C4-2B (cell line): ENCODE results near the gene DRC3.

Source experiments
- H3K27ac ChIP-seq: fragments of 450-650 bp; 2 replicates; pipeline ENCODE4 v1.5.1; 2017
- CTCF ChIP-seq: fragments of 450-650 bp; conservative IDR thresholded peaks from 2 replicates; pipeline ENCODE4 v1.5.1; 2017; ENCODE audit warnings: mild to moderate bottlenecking
- ZFX ChIP-seq: fragments of 450-650 bp; IDR thresholded peaks from 2 replicates; pipeline ENCODE4 v1.6.1; 2017

The DRC3 gene

GRCh38 chr17:17937201-17937853, 35.3 kb upstream of the DRC3 start:
- H3K27ac ChIP-seq: no peak overlapping the region
- TF ChIP-seq ZFX (no peak), CTCF (no peak)

- H3K27ac ChIP-seq: no peak overlapping the region
- TF ChIP-seq CTCF (no peak), ZFX (no peak)
These were observed 34.7 kb upstream of the DRC3 start for GRCh38 chr17:17937958-17938357.

GRCh38 chr17:17938388-17939107, 34.1 kb upstream of the DRC3 start:
- no peak overlapping the region for H3K27ac ChIP-seq
- TF ChIP-seq CTCF: no peak
- no peak for TF ChIP-seq ZFX

GRCh38 chr17:17939941-17940340, 32.7 kb upstream of the DRC3 start:
- peak overlapping the region; percentile 17; the same call in 1 of the 2 replicates for H3K27ac ChIP-seq

GRCh38 chr17:17940441-17940911, 32.2 kb upstream of the DRC3 start:
- no peak for TF ChIP-seq ZFX
- no peak for TF ChIP-seq CTCF
- peak overlapping the region; percentile 17; the same call in 1 of the 2 replicates for H3K27ac ChIP-seq

- H3K27ac ChIP-seq: no peak overlapping the region
These were observed 31.6 kb upstream of the DRC3 start for GRCh38 chr17:17941015-17941414.

GRCh38 chr17:17942846-17943245, 29.8 kb upstream of the DRC3 start:
- TF ChIP-seq ZFX: no peak
- TF ChIP-seq CTCF: no peak
- peak overlapping the region; percentile 64 for H3K27ac ChIP-seq

More at GRCh38 chr17:17941015-17941414, 31.6 kb upstream of the DRC3 start:
- TF ChIP-seq CTCF (no peak), ZFX (no peak)
